Natural killer cell (primary cell): Measurements from ENCODE around the gene YES1. TPM values are rescaled to one million over a fixed set of nuclear protein-coding genes. Genes with fewer than 3 reads are reported as not detected.
"Not testable (repeated sequence)": the region's sequence is repeated elsewhere in the genome, so short reads cannot be mapped to it uniquely, and the experiment has no call there.

Experiments used
- ATAC-seq, 3 donors: fragments of 150-1000 bp in 2 of 3; fragments of 200-7000 bp in 1 of 3; cut with Tn5 transposase; 1 replicate in 1 of 3; 2 replicates in 2 of 3; pipeline ENCODE4 v1.10.0; 2021; ENCODE audit warnings: mild to moderate bottlenecking in 2 of 3, moderate library complexity in 2 of 3
- DNase-seq, 2 donors: peaks; one replicate each; pipeline versions ENCODE4 v3.0.0 to v3.0.0-alpha.2; 2013 to 2021; ENCODE audit warnings: mixed read lengths in 1 of 2
- H3K27ac ChIP-seq: one replicate; pipeline ENCODE4 v1.5.1; 2013; ENCODE audit warnings: mild to moderate bottlenecking, low read length
- H3K27me3 ChIP-seq: one replicate; pipeline ENCODE4 v1.6.1; 2013; ENCODE audit warnings: low read length; ENCODE audit not compliant: control insufficient read depth, insufficient read depth
- H3K36me3 ChIP-seq: one replicate; pipeline ENCODE4 v1.6.1; 2013; ENCODE audit warnings: low read length; ENCODE audit not compliant: control insufficient read depth, insufficient read depth
- H3K4me1 ChIP-seq: one replicate; pipeline ENCODE4 v1.6.1; 2013; ENCODE audit warnings: low read length; ENCODE audit not compliant: control insufficient read depth, insufficient read depth
- H3K4me3 ChIP-seq: one replicate; pipeline ENCODE4 v1.5.1; 2013; ENCODE audit warnings: low read length
- H3K9me3 ChIP-seq: one replicate; pipeline ENCODE4 v1.6.1; 2013; ENCODE audit warnings: low read length; ENCODE audit not compliant: control insufficient read depth, insufficient read depth
- H3K27ac Mint-ChIP-seq, 2 donors: one replicate each; pipeline ENCODE4 v1.8.0; 2022; ENCODE audit warnings: mild to moderate bottlenecking in 2 of 2, mixed read lengths in 2 of 2, moderate library complexity in 1 of 2
- H3K27me3 Mint-ChIP-seq, 2 donors: one replicate each; pipeline ENCODE4 v1.8.0; 2022; ENCODE audit warnings: low read depth in 2 of 2, mixed read lengths in 2 of 2
- H3K36me3 Mint-ChIP-seq: one replicate; pipeline ENCODE4 v1.8.0; 2022; ENCODE audit warnings: mixed read lengths
- H3K4me1 Mint-ChIP-seq, 2 donors: one replicate each; pipeline ENCODE4 v1.8.0; 2022; ENCODE audit warnings: mixed read lengths in 2 of 2
- H3K4me3 Mint-ChIP-seq: one replicate; pipeline ENCODE4 v1.8.0; 2022; ENCODE audit warnings: mild to moderate bottlenecking, moderate library complexity, mixed read lengths
- H3K9me3 Mint-ChIP-seq, 2 donors: one replicate each; pipeline ENCODE4 v1.8.0; 2022; ENCODE audit warnings: mixed read lengths in 2 of 2
- CTCF ChIP-seq: fragments of 200-600 bp; IDR thresholded peaks from one replicate; pipeline ENCODE4 v1.8.0; 2022; ENCODE audit warnings: antibody characterized with exemption
- WGBS: methylation state at CpG from one replicate; pipeline ENCODE4 v1.1.7; 2013; ENCODE audit warnings: missing lambda C conversion rate; ENCODE audit not compliant: insufficient coverage; 5-methylcytosine and 5-hydroxymethylcytosine counted together
- intact Hi-C: fragments of 100-400 bp; cut with micrococcal nuclease; formaldehyde crosslinking; loops from one replicate; pipeline ENCODE4 v1.14.2; 2022
- total RNA-seq, 4 donors: library from RNA; stranded (reverse); fragments of 120-200 nt in 1 of 4; gene quantifications; one replicate each; pipeline versions ENCODE4 v1.2.3 to v1.2.4, GENCODE V29; 2013 to 2022

The YES1 gene
- total RNA-seq, 3 donors from 2014 or later (not counting 1 experiment from before 2014, with no cell fraction given) = 70.2 to 101 (median 76.2) TPM

- no peak for TF ChIP-seq CTCF
- H3K27me3 Mint-ChIP-seq = no peaks in the 10 kb centered on the region
- ATAC-seq (no peak), DNase-seq (no peak)
- Histone ChIP-seq H3K27me3 (no peaks in the 10 kb centered on the region), H3K4me1 (no peaks in the 10 kb centered on the region), H3K36me3 (no peaks in the 10 kb centered on the region), H3K4me3 (no peak overlapping the region), H3K27ac (no peak overlapping the region), H3K9me3 (no peaks in the 10 kb centered on the region)
- peaks cover 43 to 68% of the 10 kb centered on the region in 2 donors for H3K4me1 Mint-ChIP-seq
- intact Hi-C loops = no loop called here
- no peaks in the 10 kb centered on the region for H3K9me3 Mint-ChIP-seq
- no peak overlapping the region for H3K4me3 Mint-ChIP-seq
- peak overlapping the region in 1 of 2 donors; percentile 58 for H3K27ac Mint-ChIP-seq
- 92% methylated on average over 10 of the region's 12 CpGs for WGBS
- H3K36me3 Mint-ChIP-seq = no peaks in the 10 kb centered on the region
These were observed 44.8 kb downstream of the YES1 start for GRCh38 chr18:767084-767882.

- Mint-ChIP-seq H3K27me3 (no peaks in the 10 kb centered on the region), H3K4me1 (peaks cover 46 to 69% of the 10 kb centered on the region in 2 donors), H3K9me3 (no peaks in the 10 kb centered on the region), H3K27ac (peak overlapping the region in 1 of 2 donors; percentile 56), H3K36me3 (no peaks in the 10 kb centered on the region), H3K4me3 (no peak overlapping the region)
- Histone ChIP-seq H3K27me3 (no peaks in the 10 kb centered on the region), H3K36me3 (no peaks in the 10 kb centered on the region), H3K9me3 (no peaks in the 10 kb centered on the region), H3K27ac (no peak overlapping the region), H3K4me3 (no peak overlapping the region), H3K4me1 (no peaks in the 10 kb centered on the region)
- ATAC-seq (no peak), DNase-seq (no peak)
- TF ChIP-seq CTCF = no peak
- no CpG with 5 or more reads among the region's 1 CpG for WGBS
- intact Hi-C loops = no loop called here
These were observed 45.5 kb downstream of the YES1 start for GRCh38 chr18:766550-766860.

- H3K9me3 Mint-ChIP-seq = no peaks in the 10 kb centered on the region
- H3K4me1 ChIP-seq = no peaks in the 10 kb centered on the region
- H3K9me3 ChIP-seq = no peaks in the 10 kb centered on the region
- H3K4me3 ChIP-seq = no peak overlapping the region
- no peaks in the 10 kb centered on the region for H3K36me3 Mint-ChIP-seq
- no peaks in the 10 kb centered on the region for H3K27me3 Mint-ChIP-seq
- H3K36me3 ChIP-seq = no peaks in the 10 kb centered on the region
- DNase-seq (no peak), ATAC-seq (no peak)
- peak overlapping the region in 1 of 2 donors; percentile 56 for H3K27ac Mint-ChIP-seq
- H3K27ac ChIP-seq = no peak overlapping the region
- no peak overlapping the region for H3K4me3 Mint-ChIP-seq
- intact Hi-C loops = no loop called here
- H3K27me3 ChIP-seq = no peaks in the 10 kb centered on the region
- 89% methylated on average over 4 of the region's 7 CpGs for WGBS
- H3K4me1 Mint-ChIP-seq = peaks cover 49 to 73% of the 10 kb centered on the region in 2 donors
- no peak for TF ChIP-seq CTCF
These were observed 46.1 kb downstream of the YES1 start for GRCh38 chr18:765764-766549.

- intact Hi-C loops, H3K4me3 ChIP-seq: not testable (repeated sequence)
These were observed 52.2 kb downstream of the YES1 start for GRCh38 chr18:759864-760263.

More at GRCh38 chr18:759864-760263, 52.2 kb downstream of the YES1 start:
- H3K36me3 Mint-ChIP-seq, DNase-seq, H3K9me3 ChIP-seq, H3K9me3 Mint-ChIP-seq, H3K27me3 ChIP-seq, H3K27ac ChIP-seq, H3K27me3 Mint-ChIP-seq, H3K4me3 Mint-ChIP-seq, H3K4me1 ChIP-seq, ATAC-seq: not testable (repeated sequence)
- Mint-ChIP-seq H3K4me1 (peaks cover 38 to 51% of the 10 kb centered on the region in 2 donors), H3K27ac (peak overlapping the region in 1 of 2 donors; percentile 22)
- H3K36me3 ChIP-seq = peaks cover 14% of the 10 kb centered on the region
- WGBS = 95% methylated on average over 1 of the region's 4 CpGs
